Neural cell (in vitro differentiated cells): ENCODE results near the gene TMEM115. TPM values are rescaled to one million over a fixed set of nuclear protein-coding genes. Genes with fewer than 3 reads are reported as not detected.

Experiments
- H2AFZ ChIP-seq: fragments of 200-600, 300-800 bp; sonication (generic), shearing (Covaris generic); 2 replicates; pipeline ENCODE4 v1.6.0; 2014; ENCODE audit warnings: low read depth, mild to moderate bottlenecking, antibody characterized with exemption, low read length, moderate library complexity
- H3F3A ChIP-seq: fragments of 200-600 bp; shearing (Covaris generic); 2 replicates; pipeline ENCODE4 v1.6.1; 2016; ENCODE audit warnings: mild to moderate bottlenecking, moderate library complexity, mixed read lengths, antibody characterized with exemption, low read length; ENCODE audit not compliant: insufficient read depth, poor library complexity, severe bottlenecking
- H3K27ac ChIP-seq: fragments of 200-600, 300-800 bp; sonication (generic), shearing (Covaris generic); 2 replicates; pipeline ENCODE4 v1.5.1; 2014; ENCODE audit warnings: mild to moderate bottlenecking, low read length, moderate library complexity
- H3K27me3 ChIP-seq: fragments of 300-800, 200-600 bp; sonication (generic), shearing (Covaris generic); 2 replicates; pipeline ENCODE4 v1.6.0; 2014; ENCODE audit warnings: mild to moderate bottlenecking, low read depth, low read length, moderate library complexity; ENCODE audit not compliant: insufficient read depth
- H3K36me3 ChIP-seq: fragments of 300-800, 200-600 bp; sonication (generic), shearing (Covaris generic); 2 replicates; pipeline ENCODE4 v1.5.1; 2014; ENCODE audit warnings: mild to moderate bottlenecking, antibody characterized with exemption, low read length, moderate library complexity; ENCODE audit not compliant: insufficient read depth
- H3K4me2 ChIP-seq: fragments of 300-800, 200-600 bp; sonication (generic), shearing (Covaris generic); 2 replicates; pipeline ENCODE4 v1.6.0; 2014; ENCODE audit warnings: mild to moderate bottlenecking, low read length
- H3K4me3 ChIP-seq: fragments of 300-800, 200-600 bp; sonication (generic), shearing (Covaris generic); 2 replicates; pipeline ENCODE4 v1.5.1; 2014; ENCODE audit warnings: mild to moderate bottlenecking, low read length, moderate library complexity
- H3K79me2 ChIP-seq: fragments of 200-600 bp; shearing (Covaris generic); replicated peaks from 2 replicates; pipeline ENCODE4 v1.6.0; 2014; ENCODE audit warnings: mild to moderate bottlenecking, low read length, moderate library complexity; ENCODE audit not compliant: insufficient read depth
- H3K9ac ChIP-seq: fragments of 300-800, 200-600 bp; sonication (generic), shearing (Covaris generic); 2 replicates; pipeline ENCODE4 v1.6.1; 2016; ENCODE audit warnings: mild to moderate bottlenecking, low read length, mixed read lengths
- H3K9me2 ChIP-seq: fragments of 200-600 bp; shearing (Covaris generic); 2 replicates; pipeline ENCODE4 v1.6.1; 2016; ENCODE audit warnings: mild to moderate bottlenecking, low read length, mixed read lengths; ENCODE audit not compliant: insufficient read depth
- H3K9me3 ChIP-seq: fragments of 200-600, 300-800 bp; sonication (generic), shearing (Covaris generic); 2 replicates; pipeline ENCODE4 v1.6.1; 2016; ENCODE audit warnings: mild to moderate bottlenecking, mixed run types, low read length, moderate library complexity, mixed read lengths
- H4K20me1 ChIP-seq: fragments of 200-600 bp; shearing (Covaris generic); 2 replicates; pipeline ENCODE4 v1.6.1; 2016; ENCODE audit warnings: mild to moderate bottlenecking, mixed run types; ENCODE audit not compliant: insufficient read depth
- CTCF ChIP-seq: fragments of 450-650 bp; IDR thresholded peaks from 2 replicates; pipeline ENCODE4 v1.5.1; 2014; ENCODE audit warnings: antibody characterized with exemption, mild to moderate bottlenecking, moderate library complexity; ENCODE audit not compliant: poor library complexity, severe bottlenecking
- EP300 ChIP-seq: fragments of 450-650 bp; conservative IDR thresholded peaks from 2 replicates; pipeline ENCODE4 v1.6.1; 2014; ENCODE audit warnings: antibody characterized with exemption, mild to moderate bottlenecking, moderate library complexity; ENCODE audit not compliant: poor library complexity, severe bottlenecking
- EZH2 ChIP-seq: fragments of 200-600, 300-800 bp; shearing (Covaris generic), sonication (generic); IDR thresholded peaks from 2 replicates; pipeline ENCODE4 v1.6.1; 2014; ENCODE audit warnings: antibody characterized with exemption, low read length, borderline replicate concordance, mild to moderate bottlenecking; ENCODE audit not compliant: insufficient read depth, poor library complexity, severe bottlenecking
- MXI1 ChIP-seq: fragments of 450-650 bp; conservative IDR thresholded peaks from 2 replicates; pipeline ENCODE4 v1.6.1; 2014; ENCODE audit warnings: antibody characterized with exemption, mild to moderate bottlenecking; ENCODE audit not compliant: poor library complexity, severe bottlenecking
- POLR2AphosphoS5 ChIP-seq: IDR thresholded peaks from 2 replicates; pipeline ENCODE4 v1.6.1; 2012
- RAD21 ChIP-seq: fragments of 450-650 bp; conservative IDR thresholded peaks from 2 replicates; pipeline ENCODE4 v1.6.1; 2014; ENCODE audit warnings: antibody characterized with exemption, mild to moderate bottlenecking, moderate library complexity
- SMC3 ChIP-seq: fragments of 450-650 bp; conservative IDR thresholded peaks from 2 replicates; pipeline ENCODE4 v1.6.1; 2014; ENCODE audit warnings: antibody characterized with exemption, mild to moderate bottlenecking, moderate library complexity; ENCODE audit not compliant: poor library complexity
- TAF1 ChIP-seq: IDR thresholded peaks from 2 replicates; pipeline ENCODE4 v1.6.1; 2012; ENCODE audit warnings: low read depth
- polyA plus RNA-seq: library from polyadenylated mRNA; depleted of rRNA; stranded (reverse); fragments of >200 nt; gene quantifications from 2 replicates; pipeline ENCODE4 v1.2.3, GENCODE V29; 2014
- TF ChIP-seq, protein P1 (sequence below): IDR thresholded peaks from 2 replicates; pipeline ENCODE4 v1.6.1; 2012; ENCODE audit warnings: borderline replicate concordance

The TMEM115 gene
- polyA plus RNA-seq, 1 donor from 2014 or later, result 17.8 TPM

DNA sequence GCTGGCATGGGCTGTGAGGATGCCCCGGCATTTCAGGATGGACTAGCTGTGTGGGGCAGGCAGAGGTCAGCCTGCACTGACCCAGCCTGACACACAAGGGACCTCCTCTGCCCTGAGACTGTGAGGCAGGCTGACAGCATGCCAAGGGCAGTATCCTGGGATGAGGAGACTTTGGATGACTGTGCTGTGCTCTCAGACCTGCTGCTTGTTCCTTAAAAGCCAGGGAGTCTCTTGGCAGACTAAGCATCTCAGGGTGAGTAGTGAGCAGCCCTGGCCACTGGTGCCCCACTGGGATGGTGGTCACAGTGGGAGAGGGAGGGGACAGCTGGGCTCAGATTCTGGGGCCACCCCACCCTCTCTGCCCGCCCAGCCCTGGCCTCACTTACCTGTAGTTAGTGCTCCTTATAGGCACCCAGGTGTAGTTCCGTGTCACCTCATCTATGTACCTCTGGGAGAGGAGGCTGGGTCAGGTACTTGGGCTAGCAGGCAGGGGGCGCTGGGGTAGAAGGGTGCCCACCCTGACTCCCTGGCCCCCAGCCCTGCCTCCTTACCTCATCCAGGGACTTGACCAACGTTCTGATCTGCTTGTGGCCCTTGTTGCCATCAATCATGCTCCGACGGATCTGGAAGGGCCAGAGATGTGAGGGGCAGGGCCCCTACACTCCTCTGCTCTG is 16.1 kb upstream of the TMEM115 start:
- Histone ChIP-seq H3K9me2 (no peaks in the 10 kb centered on the region), H2AFZ (no peak overlapping the region), H3K9ac (no peak overlapping the region), H4K20me1 (no peaks in the 10 kb centered on the region), H3F3A (no peaks in the 10 kb centered on the region), H3K27me3 (no peaks in the 10 kb centered on the region), H3K4me2 (no peak overlapping the region), H3K79me2 (no peaks in the 10 kb centered on the region), H3K9me3 (no peaks in the 10 kb centered on the region), H3K36me3 (no peaks in the 10 kb centered on the region), H3K4me3 (no peak overlapping the region), H3K27ac (no peak overlapping the region)
- no peak for TF ChIP-seq CTCF
- TF ChIP-seq, protein P1, sequence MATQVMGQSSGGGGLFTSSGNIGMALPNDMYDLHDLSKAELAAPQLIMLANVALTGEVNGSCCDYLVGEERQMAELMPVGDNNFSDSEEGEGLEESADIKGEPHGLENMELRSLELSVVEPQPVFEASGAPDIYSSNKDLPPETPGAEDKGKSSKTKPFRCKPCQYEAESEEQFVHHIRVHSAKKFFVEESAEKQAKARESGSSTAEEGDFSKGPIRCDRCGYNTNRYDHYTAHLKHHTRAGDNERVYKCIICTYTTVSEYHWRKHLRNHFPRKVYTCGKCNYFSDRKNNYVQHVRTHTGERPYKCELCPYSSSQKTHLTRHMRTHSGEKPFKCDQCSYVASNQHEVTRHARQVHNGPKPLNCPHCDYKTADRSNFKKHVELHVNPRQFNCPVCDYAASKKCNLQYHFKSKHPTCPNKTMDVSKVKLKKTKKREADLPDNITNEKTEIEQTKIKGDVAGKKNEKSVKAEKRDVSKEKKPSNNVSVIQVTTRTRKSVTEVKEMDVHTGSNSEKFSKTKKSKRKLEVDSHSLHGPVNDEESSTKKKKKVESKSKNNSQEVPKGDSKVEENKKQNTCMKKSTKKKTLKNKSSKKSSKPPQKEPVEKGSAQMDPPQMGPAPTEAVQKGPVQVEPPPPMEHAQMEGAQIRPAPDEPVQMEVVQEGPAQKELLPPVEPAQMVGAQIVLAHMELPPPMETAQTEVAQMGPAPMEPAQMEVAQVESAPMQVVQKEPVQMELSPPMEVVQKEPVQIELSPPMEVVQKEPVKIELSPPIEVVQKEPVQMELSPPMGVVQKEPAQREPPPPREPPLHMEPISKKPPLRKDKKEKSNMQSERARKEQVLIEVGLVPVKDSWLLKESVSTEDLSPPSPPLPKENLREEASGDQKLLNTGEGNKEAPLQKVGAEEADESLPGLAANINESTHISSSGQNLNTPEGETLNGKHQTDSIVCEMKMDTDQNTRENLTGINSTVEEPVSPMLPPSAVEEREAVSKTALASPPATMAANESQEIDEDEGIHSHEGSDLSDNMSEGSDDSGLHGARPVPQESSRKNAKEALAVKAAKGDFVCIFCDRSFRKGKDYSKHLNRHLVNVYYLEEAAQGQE, result no peak
- TF ChIP-seq POLR2AphosphoS5, result no peak
- TF ChIP-seq EZH2, result no peak
- no peak for TF ChIP-seq RAD21
- TF ChIP-seq SMC3, result no peak
- TF ChIP-seq EP300, result no peak
- TF ChIP-seq TAF1, result no peak
- TF ChIP-seq MXI1, result no peak

DNA sequence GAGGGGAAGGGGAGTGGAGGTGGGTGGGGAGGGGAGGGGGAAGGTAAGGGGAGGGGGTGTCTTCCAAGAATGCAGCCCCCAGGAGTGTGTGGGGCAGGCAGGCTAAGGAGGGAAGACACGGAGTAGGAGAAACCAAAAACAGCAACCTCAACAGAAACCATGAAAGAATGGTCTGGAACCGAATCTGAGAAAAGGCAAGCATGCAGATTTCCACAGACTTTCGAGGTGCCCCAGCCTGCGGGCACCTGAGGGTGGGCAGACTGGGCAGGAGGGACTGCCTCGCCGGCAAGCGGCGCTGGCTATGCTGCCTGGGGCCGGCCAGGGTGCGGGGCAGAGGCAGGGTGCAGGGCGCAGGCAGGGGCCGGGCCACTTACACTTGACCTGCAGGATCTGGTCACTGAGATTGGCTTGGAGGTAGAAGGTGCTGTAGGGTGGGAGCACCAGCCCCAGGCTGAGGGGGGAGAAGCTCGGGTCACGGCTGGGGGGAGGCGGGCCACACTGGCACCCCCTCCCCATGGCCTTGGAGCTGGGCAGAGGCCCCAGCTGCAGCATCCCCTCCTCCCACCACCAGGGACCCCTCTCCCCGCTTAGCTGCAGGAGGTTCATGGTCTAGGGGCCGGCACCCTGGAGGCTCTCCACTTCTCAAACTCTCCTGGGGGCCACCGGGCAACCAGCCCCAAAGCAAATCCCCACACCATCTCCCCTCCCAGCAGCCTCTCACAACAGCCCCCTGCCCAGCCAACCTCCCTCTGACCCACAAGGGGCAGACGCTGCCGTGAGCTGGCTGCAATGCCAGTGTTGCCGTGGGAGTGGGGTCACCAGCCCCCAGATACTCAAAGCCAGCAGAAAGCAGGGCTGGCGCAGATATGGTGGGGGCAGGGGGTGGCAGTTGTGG is 15.3 kb upstream of the TMEM115 start:
- no peaks in the 10 kb centered on the region for H4K20me1 ChIP-seq
- no peak overlapping the region for H3K9ac ChIP-seq
- no peaks in the 10 kb centered on the region for H3K9me3 ChIP-seq
- no peaks in the 10 kb centered on the region for H3K79me2 ChIP-seq
- no peak for TF ChIP-seq TAF1
- no peak for TF ChIP-seq RAD21
- TF ChIP-seq MXI1, result no peak
- TF ChIP-seq, protein P1, result no peak
- TF ChIP-seq CTCF, result no peak
- no peak for TF ChIP-seq EP300
- no peak for TF ChIP-seq SMC3
- TF ChIP-seq EZH2, result no peak
- no peak for TF ChIP-seq POLR2AphosphoS5
- no peaks in the 10 kb centered on the region for H3F3A ChIP-seq
- H3K27me3 ChIP-seq, result no peaks in the 10 kb centered on the region
- no peak overlapping the region for H2AFZ ChIP-seq
- no peaks in the 10 kb centered on the region for H3K36me3 ChIP-seq
- H3K4me3 ChIP-seq, result no peak overlapping the region
- H3K27ac ChIP-seq, result no peak overlapping the region
- H3K4me2 ChIP-seq, result no peak overlapping the region
- H3K9me2 ChIP-seq, result no peaks in the 10 kb centered on the region
